22Rv1 (cell line): ENCODE results near the gene C17orf50.

Experiments
- H3K27ac ChIP-seq: fragments of 450-650 bp; 2 replicates; pipeline ENCODE4 v1.5.1; 2017
- ZFX ChIP-seq: fragments of 450-650 bp; IDR thresholded peaks from 2 replicates; pipeline ENCODE4 v1.6.1; 2017; ENCODE audit warnings: antibody characterized with exemption, borderline replicate concordance
- TF ChIP-seq, protein P1 (sequence below): fragments of 450-650 bp; IDR thresholded peaks from 2 replicates; pipeline ENCODE4 v1.5.1; 2017; ENCODE audit warnings: mild to moderate bottlenecking

Gene C17orf50

DNA sequence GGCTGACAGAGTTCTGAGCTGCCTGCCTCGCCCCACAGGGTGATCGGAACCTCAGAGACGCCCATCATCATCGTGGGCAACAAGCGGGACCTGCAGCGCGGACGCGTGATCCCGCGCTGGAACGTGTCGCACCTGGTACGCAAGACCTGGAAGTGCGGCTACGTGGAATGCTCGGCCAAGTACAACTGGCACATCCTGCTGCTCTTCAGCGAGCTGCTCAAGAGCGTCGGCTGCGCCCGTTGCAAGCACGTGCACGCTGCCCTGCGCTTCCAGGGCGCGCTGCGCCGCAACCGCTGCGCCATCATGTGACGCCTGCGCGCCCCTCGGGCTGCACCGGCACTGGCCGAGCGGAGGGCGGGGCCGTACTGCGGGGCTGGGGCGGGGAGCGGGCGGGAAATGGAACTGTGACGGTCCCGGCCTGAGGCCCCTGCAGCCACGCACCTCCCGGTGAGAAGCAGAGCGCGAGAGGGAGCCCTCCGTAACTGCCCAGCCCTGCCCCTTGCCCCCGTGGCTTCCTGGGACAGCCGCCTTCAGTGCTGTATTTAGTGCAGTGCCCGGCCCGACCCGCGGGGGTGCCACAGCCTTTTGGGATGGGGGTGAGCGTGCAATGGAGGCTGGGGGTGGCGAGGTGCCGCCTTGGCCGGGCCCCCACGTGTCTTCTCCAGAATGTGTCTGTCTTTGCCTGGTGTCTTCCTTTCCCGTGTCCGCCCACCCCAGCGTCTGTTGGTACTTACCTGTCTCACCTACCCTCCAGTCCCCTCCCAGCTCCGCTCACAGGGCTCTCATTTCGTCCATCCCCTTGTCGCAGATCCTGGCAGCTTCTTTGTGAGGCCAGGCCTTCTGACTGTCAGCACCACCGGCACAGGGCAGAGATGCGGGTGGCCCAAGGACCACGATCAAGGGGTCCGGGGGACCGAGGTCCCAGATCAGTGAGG is 19.4 kb upstream of the C17orf50 start:
- TF ChIP-seq ZFX: no peak
- TF ChIP-seq, protein P1, sequence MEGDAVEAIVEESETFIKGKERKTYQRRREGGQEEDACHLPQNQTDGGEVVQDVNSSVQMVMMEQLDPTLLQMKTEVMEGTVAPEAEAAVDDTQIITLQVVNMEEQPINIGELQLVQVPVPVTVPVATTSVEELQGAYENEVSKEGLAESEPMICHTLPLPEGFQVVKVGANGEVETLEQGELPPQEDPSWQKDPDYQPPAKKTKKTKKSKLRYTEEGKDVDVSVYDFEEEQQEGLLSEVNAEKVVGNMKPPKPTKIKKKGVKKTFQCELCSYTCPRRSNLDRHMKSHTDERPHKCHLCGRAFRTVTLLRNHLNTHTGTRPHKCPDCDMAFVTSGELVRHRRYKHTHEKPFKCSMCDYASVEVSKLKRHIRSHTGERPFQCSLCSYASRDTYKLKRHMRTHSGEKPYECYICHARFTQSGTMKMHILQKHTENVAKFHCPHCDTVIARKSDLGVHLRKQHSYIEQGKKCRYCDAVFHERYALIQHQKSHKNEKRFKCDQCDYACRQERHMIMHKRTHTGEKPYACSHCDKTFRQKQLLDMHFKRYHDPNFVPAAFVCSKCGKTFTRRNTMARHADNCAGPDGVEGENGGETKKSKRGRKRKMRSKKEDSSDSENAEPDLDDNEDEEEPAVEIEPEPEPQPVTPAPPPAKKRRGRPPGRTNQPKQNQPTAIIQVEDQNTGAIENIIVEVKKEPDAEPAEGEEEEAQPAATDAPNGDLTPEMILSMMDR: peak; percentile 27
- H3K27ac ChIP-seq: no peak overlapping the region

DNA sequence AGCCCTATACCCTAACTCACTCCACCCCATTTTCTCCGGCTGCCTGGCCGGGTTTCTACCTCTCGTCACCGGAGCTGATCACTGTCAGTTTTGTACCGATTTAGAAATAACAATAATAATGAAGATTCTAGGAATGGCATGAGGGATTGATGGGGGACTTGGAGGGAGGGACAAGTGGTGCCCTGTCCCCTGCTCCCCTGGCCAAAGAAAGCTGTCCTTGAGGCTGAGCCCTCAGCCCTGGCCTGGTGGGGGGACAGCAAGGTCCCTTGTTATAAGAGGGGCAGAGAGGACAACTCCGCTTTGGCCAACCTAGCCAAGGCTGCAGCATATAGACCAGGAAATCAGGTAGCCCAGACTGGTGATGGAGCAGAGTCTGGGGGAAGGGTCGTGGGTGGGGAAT is 18.2 kb upstream of the C17orf50 start:
- no peak overlapping the region for H3K27ac ChIP-seq
- no peak for TF ChIP-seq ZFX

DNA sequence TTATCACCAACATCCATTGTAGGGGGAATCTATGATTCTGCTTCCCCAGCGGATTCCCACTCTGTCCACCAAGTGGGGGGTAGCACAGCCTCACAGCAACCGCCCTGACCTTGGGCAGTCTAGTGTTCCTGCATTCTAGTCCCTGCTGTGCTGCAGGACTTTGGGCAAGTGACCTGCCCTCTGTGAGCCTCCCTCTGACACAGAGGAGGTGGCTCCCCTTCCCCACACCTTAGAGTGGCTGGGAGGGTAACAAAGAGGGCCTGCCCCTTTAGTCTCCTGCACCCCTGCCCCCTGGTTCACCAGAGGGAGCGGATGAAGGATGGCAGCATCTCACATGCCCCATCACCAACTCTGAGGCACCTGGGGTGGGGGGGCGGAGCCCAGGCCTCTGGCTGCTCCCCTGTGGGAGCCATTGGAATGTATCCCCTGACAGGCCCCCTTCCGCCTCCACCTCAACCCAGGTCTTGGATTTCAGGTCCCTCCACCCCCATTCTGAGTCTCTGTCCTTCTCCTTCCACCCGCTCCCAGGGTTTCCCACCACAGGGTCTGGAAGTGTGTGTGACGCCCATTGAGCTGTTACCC is 17.7 kb upstream of the C17orf50 start:
- TF ChIP-seq, protein P1: no peak
- TF ChIP-seq ZFX: no peak
- no peak overlapping the region for H3K27ac ChIP-seq

DNA sequence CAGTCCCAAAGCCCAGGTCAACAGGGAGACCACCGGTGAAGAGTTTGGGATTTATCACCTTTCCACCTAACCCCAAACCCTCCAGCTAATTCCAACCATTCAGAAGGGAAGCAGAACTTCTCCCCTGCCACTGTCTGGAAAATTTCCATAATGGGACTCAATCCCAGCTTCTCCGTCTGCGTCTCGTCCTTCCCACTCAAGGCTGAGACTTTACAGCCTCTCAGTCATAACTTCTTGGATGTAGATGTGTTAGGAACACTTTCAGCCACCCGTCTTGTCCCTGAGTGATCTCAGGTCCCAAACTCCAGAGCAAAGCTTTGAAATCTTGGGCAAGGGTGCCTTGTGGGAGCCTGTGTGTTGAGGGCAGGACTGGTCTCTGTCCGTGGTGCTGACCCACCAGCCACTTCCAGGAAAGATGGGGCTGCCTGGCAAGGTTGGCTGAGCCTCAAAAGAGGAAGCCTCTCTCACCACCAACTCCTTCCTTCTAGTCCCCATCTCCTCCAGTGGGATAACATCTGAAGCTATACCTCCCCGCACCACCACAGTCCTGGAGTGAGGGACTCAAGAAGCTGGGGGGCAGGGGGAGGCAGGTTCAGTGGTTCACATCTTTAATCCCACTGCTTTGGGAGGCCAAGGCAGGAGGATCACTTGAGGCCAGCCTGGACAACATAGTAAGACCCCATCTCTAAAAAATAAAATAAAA is 16.9 kb upstream of the C17orf50 start:
- TF ChIP-seq, protein P1: no peak
- no peak for TF ChIP-seq ZFX
- H3K27ac ChIP-seq: no peak overlapping the region

DNA sequence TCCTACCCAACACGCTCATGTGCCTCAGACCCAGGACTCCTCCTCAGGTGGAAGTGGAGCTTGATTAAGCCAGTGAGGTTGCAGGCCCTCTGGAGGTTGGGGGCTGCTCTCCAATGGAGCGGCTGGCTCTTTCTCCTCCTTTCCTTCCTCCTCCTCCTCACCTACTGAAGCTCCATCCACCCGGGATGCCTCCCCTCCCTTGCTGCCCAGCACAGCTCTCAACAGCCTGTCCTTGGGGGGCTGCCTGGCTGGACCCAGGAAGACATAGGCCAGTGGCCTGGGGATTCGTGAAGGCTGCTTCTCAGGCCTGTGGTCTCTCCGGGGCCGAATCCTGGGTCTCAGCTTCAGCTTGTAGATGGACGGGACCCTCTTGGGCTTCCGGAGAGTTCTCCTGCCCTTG is 15.9 kb upstream of the C17orf50 start:
- no peak for TF ChIP-seq ZFX
- TF ChIP-seq, protein P1: no peak
- H3K27ac ChIP-seq: no peak overlapping the region

DNA sequence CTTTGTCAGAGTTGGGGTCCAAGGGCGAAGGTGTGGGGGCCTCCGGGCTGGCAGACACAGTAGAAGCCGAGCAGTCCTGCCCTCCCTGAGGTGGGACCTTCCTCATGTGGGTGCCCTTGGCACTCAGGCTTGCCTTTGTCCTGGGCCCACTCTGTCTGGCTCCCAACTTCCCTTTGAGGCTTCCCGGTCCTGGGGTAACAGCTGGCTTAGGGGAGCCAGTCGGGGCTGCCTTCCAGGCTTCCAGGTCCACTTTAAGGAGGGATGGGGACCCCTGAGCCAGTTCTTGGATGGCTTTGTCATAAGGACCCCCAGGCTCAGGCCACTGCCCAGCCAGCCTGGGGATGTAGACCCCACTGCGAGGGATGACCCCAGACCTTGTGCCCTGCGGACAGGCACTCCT is 15.4 kb upstream of the C17orf50 start:
- TF ChIP-seq, protein P1: no peak
- no peak for TF ChIP-seq ZFX
- no peak overlapping the region for H3K27ac ChIP-seq

DNA sequence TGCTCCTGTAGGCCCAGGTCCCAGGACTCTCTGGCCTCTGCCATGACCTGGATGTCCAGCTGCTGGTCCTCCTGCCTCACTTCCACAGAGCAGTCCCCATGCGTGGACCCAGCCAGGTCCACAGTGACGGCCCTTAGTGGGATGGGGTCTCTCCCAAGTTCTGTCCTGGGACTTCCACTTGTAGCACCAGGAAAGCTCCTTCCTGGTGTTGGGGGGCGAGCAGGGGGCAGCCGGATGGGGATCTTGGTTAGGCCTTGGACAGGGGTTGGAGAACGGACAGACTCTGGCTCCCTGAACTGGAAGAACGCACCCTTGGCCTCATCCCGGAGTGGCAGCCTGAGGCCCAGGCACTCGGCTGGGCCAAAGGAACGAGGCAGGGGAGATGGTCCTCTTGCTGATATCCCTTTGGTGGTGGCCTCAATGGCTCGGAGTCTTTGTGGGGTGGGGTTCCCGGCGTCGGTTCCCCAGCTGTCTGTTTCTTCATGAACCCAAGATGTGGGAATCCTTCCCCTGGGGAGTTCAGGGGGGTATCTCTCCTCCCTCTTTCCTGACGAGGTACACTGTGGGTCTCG is 14.9 kb upstream of the C17orf50 start:
- H3K27ac ChIP-seq: no peak overlapping the region
- TF ChIP-seq, protein P1: no peak
- no peak for TF ChIP-seq ZFX
